Nephron (organoid): ENCODE data around the gene CAMTA1.
A peak's percentile ranks its signal among the peaks of the same experiment; 100 is the strongest.

Experiments used
- H3K27ac Mint-ChIP-seq, 3 experiments: 2 replicates each; pipeline ENCODE4 v1.8.0; 2020; ENCODE audit warnings: mixed read lengths in 3 of 3, mild to moderate bottlenecking in 2 of 3, moderate library complexity in 1 of 3
- H3K27me3 Mint-ChIP-seq: 2 replicates; pipeline ENCODE4 v1.8.0; 2021; ENCODE audit warnings: low read depth, mild to moderate bottlenecking, moderate library complexity, mixed read lengths
- H3K36me3 Mint-ChIP-seq: 2 replicates; pipeline ENCODE4 v1.8.0; 2020; ENCODE audit warnings: low read depth, mixed read lengths
- H3K4me1 Mint-ChIP-seq: 2 replicates; pipeline ENCODE4 v1.8.0; 2020; ENCODE audit warnings: mixed read lengths
- H3K4me3 Mint-ChIP-seq, 3 experiments: 2 replicates each; pipeline ENCODE4 v1.8.0; 2020; ENCODE audit warnings: mild to moderate bottlenecking in 3 of 3, mixed read lengths in 3 of 3, moderate library complexity in 2 of 3
- H3K9me3 Mint-ChIP-seq: 2 replicates; pipeline ENCODE4 v1.8.0; 2020; ENCODE audit warnings: mixed read lengths
- CTCF ChIP-seq, 3 experiments: fragments of 200-600 bp; sonication (generic); IDR thresholded peaks; one replicate each; pipeline ENCODE4 v1.5.0; 2021; ENCODE audit warnings: antibody characterized with exemption in 3 of 3; ENCODE audit not compliant: unreplicated experiment in 3 of 3

CAMTA1 gene

GRCh38 chr1:7250176-7250575, 464.9 kb downstream of the CAMTA1 start:
- Mint-ChIP-seq H3K9me3 (no peaks in the 10 kb centered on the region), H3K4me1 (peaks cover 17% of the 10 kb centered on the region), H3K4me3 (no peak overlapping the region), H3K36me3 (no peaks in the 10 kb centered on the region), H3K27ac (no peak overlapping the region), H3K27me3 (peaks cover 31% of the 10 kb centered on the region)
- no peak for TF ChIP-seq CTCF (IDR thresholded peaks at IDR 0.05; ENCODE audit: unreplicated experiment in 3 of 3)

GRCh38 chr1:7250597-7251453, 465.6 kb downstream of the CAMTA1 start:
- no peak for TF ChIP-seq CTCF (IDR thresholded peaks at IDR 0.05; ENCODE audit: unreplicated experiment in 3 of 3)
- Mint-ChIP-seq H3K27me3 (peaks cover 33% of the 10 kb centered on the region), H3K4me3 (no peak overlapping the region), H3K36me3 (no peaks in the 10 kb centered on the region), H3K27ac (no peak overlapping the region), H3K4me1 (peaks cover 17% of the 10 kb centered on the region), H3K9me3 (no peaks in the 10 kb centered on the region)

GRCh38 chr1:7251454-7251800, 466.2 kb downstream of the CAMTA1 start:
- H3K27ac Mint-ChIP-seq, result no peak overlapping the region
- no peak overlapping the region for H3K4me3 Mint-ChIP-seq
- H3K4me1 Mint-ChIP-seq, result peaks cover 17% of the 10 kb centered on the region
- no peak for TF ChIP-seq CTCF (IDR thresholded peaks at IDR 0.05; ENCODE audit: unreplicated experiment in 3 of 3)
- no peaks in the 10 kb centered on the region for H3K36me3 Mint-ChIP-seq
- H3K27me3 Mint-ChIP-seq, result peaks cover 30% of the 10 kb centered on the region
- no peaks in the 10 kb centered on the region for H3K9me3 Mint-ChIP-seq

GRCh38 chr1:7252411-7253117, 467.3 kb downstream of the CAMTA1 start:
- TF ChIP-seq CTCF (IDR thresholded peaks at IDR 0.05; ENCODE audit: unreplicated experiment in 3 of 3), result no peak

GRCh38 chr1:7253118-7253480, 467.8 kb downstream of the CAMTA1 start:
- Mint-ChIP-seq H3K4me3 (no peak overlapping the region), H3K27me3 (peaks cover 29% of the 10 kb centered on the region), H3K9me3 (no peaks in the 10 kb centered on the region), H3K4me1 (peaks cover 17% of the 10 kb centered on the region), H3K36me3 (no peaks in the 10 kb centered on the region), H3K27ac (peak overlapping the region in 2 of 3 experiments; percentile 45 to 69)
- no peak for TF ChIP-seq CTCF (IDR thresholded peaks at IDR 0.05; ENCODE audit: unreplicated experiment in 3 of 3)

More at GRCh38 chr1:7252411-7253117, 467.3 kb downstream of the CAMTA1 start:
- Mint-ChIP-seq H3K27me3 (peaks cover 32% of the 10 kb centered on the region), H3K4me3 (no peak overlapping the region), H3K27ac (peak overlapping the region in 2 of 3 experiments; percentile 45 to 69), H3K36me3 (no peaks in the 10 kb centered on the region), H3K4me1 (peaks cover 17% of the 10 kb centered on the region), H3K9me3 (no peaks in the 10 kb centered on the region)
